HepG2 (cell line): ENCODE results near the gene RHBDD2. TPM values are rescaled to one million over a fixed set of nuclear protein-coding genes. Genes with fewer than 3 reads are reported as not detected.
A peak's percentile ranks its signal among the peaks of the same experiment; 100 is the strongest.

Source experiments
- AKNA ChIP-seq: sonication (generic); formaldehyde crosslinking; IDR thresholded peaks from 2 replicates; pipeline ENCODE4 v1.4.0; 2020; ENCODE audit warnings: missing genetic modification reagents, borderline replicate concordance
- ATRX ChIP-seq: sonication (generic); formaldehyde crosslinking; IDR thresholded peaks from 2 replicates; pipeline ENCODE4 v1.4.0; 2020; ENCODE audit warnings: missing genetic modification reagents, borderline replicate concordance
- CBX1 ChIP-seq: IDR thresholded peaks from one replicate; pipeline ENCODE4 v1.6.1; 2016; ENCODE audit warnings: antibody characterized with exemption, low read depth
- DR1 ChIP-seq: sonication (generic); formaldehyde crosslinking; IDR thresholded peaks from 2 replicates; pipeline ENCODE4 v1.8.0; 2021; ENCODE audit warnings: mild to moderate bottlenecking, missing genetic modification reagents, inconsistent platforms
- FOSL1 ChIP-seq: sonication (generic); formaldehyde crosslinking; IDR thresholded peaks from 2 replicates; pipeline ENCODE4 v1.9.0; 2021; ENCODE audit warnings: missing genetic modification reagents, borderline replicate concordance
- GZF1 ChIP-seq: sonication (generic); formaldehyde crosslinking; IDR thresholded peaks from 2 replicates; pipeline ENCODE4 v1.5.1; 2020; ENCODE audit warnings: mild to moderate bottlenecking, missing genetic modification reagents
- HIVEP1 ChIP-seq: sonication (generic); formaldehyde crosslinking; IDR thresholded peaks from 2 replicates; pipeline ENCODE4 v1.4.0; 2020; ENCODE audit warnings: mild to moderate bottlenecking, missing genetic modification reagents
- HNF4A ChIP-seq: sonication (generic); formaldehyde crosslinking; IDR thresholded peaks from 2 replicates; pipeline ENCODE4 v1.4.0; 2020; ENCODE audit warnings: missing genetic modification reagents
- HNRNPK ChIP-seq: fragments of 200-400 bp; formaldehyde crosslinking; IDR thresholded peaks from 2 replicates; pipeline ENCODE4 v1.6.1; 2018; ENCODE audit warnings: low read length, low read depth, moderate library complexity, mild to moderate bottlenecking; ENCODE audit not compliant: poor library complexity, severe bottlenecking
- HOXA5 ChIP-seq: sonication (generic); formaldehyde crosslinking; IDR thresholded peaks from 2 replicates; pipeline ENCODE4 v1.4.0; 2020; ENCODE audit warnings: missing genetic modification reagents
- MATR3 ChIP-seq: sonication (generic); formaldehyde crosslinking; IDR thresholded peaks from 2 replicates; pipeline ENCODE4 v1.4.0; 2020; ENCODE audit warnings: missing genetic modification reagents
- MED1 ChIP-seq: sonication (generic); formaldehyde crosslinking; IDR thresholded peaks from 2 replicates; pipeline ENCODE4 v1.4.0; 2020; ENCODE audit warnings: missing genetic modification reagents
- MIER2 ChIP-seq: IDR thresholded peaks from 2 replicates; pipeline ENCODE4 v1.6.1; 2016; ENCODE audit warnings: missing biosample characterization, missing genetic modification reagents
- NFATC3 ChIP-seq: sonication (generic); formaldehyde crosslinking; IDR thresholded peaks from 2 replicates; pipeline ENCODE4 v1.5.1; 2020; ENCODE audit warnings: mild to moderate bottlenecking, missing genetic modification reagents
- POGK ChIP-seq: sonication (generic); formaldehyde crosslinking; conservative IDR thresholded peaks from 2 replicates; pipeline ENCODE4 v1.8.0; 2022; ENCODE audit warnings: mild to moderate bottlenecking, moderate library complexity, missing genetic modification reagents
- REL ChIP-seq: sonication (generic); formaldehyde crosslinking; conservative IDR thresholded peaks from 2 replicates; pipeline ENCODE4 v1.8.0; 2022; ENCODE audit warnings: mild to moderate bottlenecking, missing genetic modification reagents, moderate library complexity
- SALL1 ChIP-seq: sonication (generic); formaldehyde crosslinking; IDR thresholded peaks from 2 replicates; pipeline ENCODE4 v1.8.0; 2022; ENCODE audit warnings: mild to moderate bottlenecking, missing genetic modification reagents
- SOX13 ChIP-seq, 3 experiments: fragments of 450-650 bp in 1 of 3; sonication (generic) in 1 of 3; formaldehyde crosslinking in 1 of 3; IDR thresholded peaks in 2 of 3; conservative IDR thresholded peaks in 1 of 3; 2 replicates each; pipeline versions ENCODE4 v1.5.0 to v1.6.1; 2016 to 2020; ENCODE audit warnings: antibody characterized with exemption in 1 of 3, mild to moderate bottlenecking in 1 of 3, missing compliant biosample characterization in 1 of 3, missing genetic modification reagents in 1 of 3, moderate library complexity in 1 of 3
- TBX3 ChIP-seq: fragments of 450-650 bp; IDR thresholded peaks from 2 replicates; pipeline ENCODE4 v1.6.1; 2017; ENCODE audit warnings: antibody characterized with exemption, mild to moderate bottlenecking, inconsistent platforms, borderline replicate concordance
- ZIK1 ChIP-seq: sonication (generic); formaldehyde crosslinking; IDR thresholded peaks from 2 replicates; pipeline ENCODE4 v1.5.0; 2020; ENCODE audit warnings: mild to moderate bottlenecking, low read depth, missing genetic modification reagents, borderline replicate concordance
- ZNF75D ChIP-seq: sonication (generic); formaldehyde crosslinking; IDR thresholded peaks from 2 replicates; pipeline ENCODE4 v1.8.1; 2023; ENCODE audit warnings: missing genetic modification reagents, mild to moderate bottlenecking, borderline replicate concordance
- ZNF776 ChIP-seq: sonication (generic); formaldehyde crosslinking; IDR thresholded peaks from 2 replicates; pipeline ENCODE4 v1.4.0; 2020; ENCODE audit warnings: mild to moderate bottlenecking, missing genetic modification reagents
- ZUFSP ChIP-seq: sonication (generic); formaldehyde crosslinking; IDR thresholded peaks from 2 replicates; pipeline ENCODE4 v1.9.0; 2021; ENCODE audit warnings: missing genetic modification reagents, mild to moderate bottlenecking, borderline replicate concordance
- polyA plus RNA-seq, 8 experiments: library from polyadenylated mRNA; depleted of rRNA in 3 of 8; stranded (reverse) in 7 of 8; unstranded in 1 of 8; fragments of >200 nt; fragmentation: Illumina TruSeq in 4 of 8; extraction: Trizol in 4 of 8; gene quantifications; 2 replicates each; pipeline versions ENCODE4 v1.2.1 to v1.2.3, GENCODE V29; 2011 to 2016; ENCODE audit warnings: low read depth in 4 of 8, missing spikeins in 1 of 8, mixed read lengths in 1 of 8; ENCODE audit not compliant: insufficient read depth in 1 of 8
- total RNA-seq, 5 experiments: library from RNA; depleted of rRNA; stranded (reverse); fragments of >200 nt; fragmentation: Illumina TruSeq; extraction: Trizol; gene quantifications; 2 replicates each; pipeline ENCODE4 v1.2.3, GENCODE V29; 2016; ENCODE audit warnings: low read depth in 1 of 5

The RHBDD2 gene
- total and polyA plus RNA-seq, 2 of the 13 experiments (the other 11 are each of a cell fraction or from before 2014, with no cell fraction given), result 23.1 to 26.4 TPM

- TF ChIP-seq POGK (CRISPR knock-in tag), result no peak
- no peak for TF ChIP-seq HNRNPK
- TF ChIP-seq REL, result no peak
- no peak for TF ChIP-seq NFATC3 (CRISPR knock-in tag)
- no peak for TF ChIP-seq ZIK1 (CRISPR knock-in tag)
- peak; percentile 59; the same call in 1 of the 2 replicates for TF ChIP-seq HIVEP1 (CRISPR knock-in tag)
- TF ChIP-seq SALL1 (CRISPR knock-in tag), result peak; percentile 17; the same call in 1 of the 2 replicates
- TF ChIP-seq ZUFSP (CRISPR knock-in tag), result no peak
- TF ChIP-seq GZF1, result no peak
- peak; percentile 89 for TF ChIP-seq MIER2
- TF ChIP-seq ATRX (CRISPR knock-in tag), result no peak
- TF ChIP-seq ZNF75D, result 0 out of 2 replicates have a peak, but pooled peaks have one; percentile 35
- TF ChIP-seq MATR3, result no peak
- TF ChIP-seq MED1 (CRISPR knock-in tag), result no peak
- no peak for TF ChIP-seq DR1
- peak; percentile 82; the same call in 1 of the 2 replicates for TF ChIP-seq ZNF776 (CRISPR knock-in tag)
- TF ChIP-seq TBX3, result no peak
- TF ChIP-seq HOXA5 (CRISPR knock-in tag), result no peak
- TF ChIP-seq CBX1, result no peak
- TF ChIP-seq HNF4A (CRISPR knock-in tag), result 0 out of 2 replicates have a peak, but pooled peaks have one; percentile 12
- TF ChIP-seq AKNA (CRISPR knock-in tag), result no peak
- no peak for TF ChIP-seq SOX13 (IDR thresholded peaks at IDR 0.05)
- TF ChIP-seq SOX13 (CRISPR knock-in tag; conservative IDR thresholded peaks at IDR 0.05 in 1 of 2, IDR thresholded peaks at IDR 0.05 in 1 of 2), result no peak
- no peak for TF ChIP-seq FOSL1 (CRISPR knock-in tag)
These were observed 42.6 kb downstream of the RHBDD2 start (continued) for GRCh38 chr7:75921479-75921878.
